ENCODE data around the gene NTM.

DNA sequence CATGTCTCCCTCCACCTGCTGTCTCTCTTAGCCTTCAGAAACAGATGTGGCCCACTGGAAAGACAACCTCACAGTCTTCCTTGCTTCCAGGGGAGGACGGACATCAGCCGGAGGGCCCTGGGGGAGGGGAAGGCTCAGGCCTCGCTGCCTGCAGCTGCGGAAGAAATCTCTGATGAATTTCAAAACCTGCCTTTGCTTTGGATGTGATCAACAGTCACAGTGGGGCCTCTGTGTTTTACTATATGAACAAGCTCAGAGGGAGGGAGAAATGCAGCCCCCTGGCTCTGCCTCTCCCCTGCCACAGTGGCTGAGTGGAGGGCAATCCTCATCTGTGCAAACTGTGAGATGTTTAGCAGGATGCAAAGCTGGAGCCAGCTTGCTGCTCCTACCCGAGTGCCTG, 282.8 kb downstream of the NTM start:
- TF ChIP-seq, protein P1, sequence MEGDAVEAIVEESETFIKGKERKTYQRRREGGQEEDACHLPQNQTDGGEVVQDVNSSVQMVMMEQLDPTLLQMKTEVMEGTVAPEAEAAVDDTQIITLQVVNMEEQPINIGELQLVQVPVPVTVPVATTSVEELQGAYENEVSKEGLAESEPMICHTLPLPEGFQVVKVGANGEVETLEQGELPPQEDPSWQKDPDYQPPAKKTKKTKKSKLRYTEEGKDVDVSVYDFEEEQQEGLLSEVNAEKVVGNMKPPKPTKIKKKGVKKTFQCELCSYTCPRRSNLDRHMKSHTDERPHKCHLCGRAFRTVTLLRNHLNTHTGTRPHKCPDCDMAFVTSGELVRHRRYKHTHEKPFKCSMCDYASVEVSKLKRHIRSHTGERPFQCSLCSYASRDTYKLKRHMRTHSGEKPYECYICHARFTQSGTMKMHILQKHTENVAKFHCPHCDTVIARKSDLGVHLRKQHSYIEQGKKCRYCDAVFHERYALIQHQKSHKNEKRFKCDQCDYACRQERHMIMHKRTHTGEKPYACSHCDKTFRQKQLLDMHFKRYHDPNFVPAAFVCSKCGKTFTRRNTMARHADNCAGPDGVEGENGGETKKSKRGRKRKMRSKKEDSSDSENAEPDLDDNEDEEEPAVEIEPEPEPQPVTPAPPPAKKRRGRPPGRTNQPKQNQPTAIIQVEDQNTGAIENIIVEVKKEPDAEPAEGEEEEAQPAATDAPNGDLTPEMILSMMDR (conservative IDR thresholded peaks at IDR 0.05; ENCODE audit: low read length), result no peak
- TF ChIP-seq EZH2phosphoT487 (IDR thresholded peaks at IDR 0.05; ENCODE audit: borderline replicate concordance), result no peak

Measured in Loucy (cell line).